Colon (tissue), 2 donors: ENCODE results near the gene LGSN.
"Not testable (repeated sequence)": the region's sequence is repeated elsewhere in the genome, so short reads cannot be mapped to it uniquely, and the experiment has no call there.

Experiments used
- FAIRE-seq: peaks from 2 replicates; lab custom pipeline; 2012; peaks lifted over from hg19 to GRCh38; lab: Jason Lieb, UNC
- donor health status: control.
- donor health status: control.

LGSN gene

GRCh38 chr6:63236398-63236817 is 83.4 kb downstream of the LGSN start:
- no peak for FAIRE-seq

GRCh38 chr6:63230511-63230910 is 89.3 kb downstream of the LGSN start:
- not testable (repeated sequence) for FAIRE-seq

- not testable (repeated sequence) for FAIRE-seq
Observed at GRCh38 chr6:63230027-63230426, 89.8 kb downstream of the LGSN start.

- FAIRE-seq: not testable (repeated sequence)
Observed at GRCh38 chr6:63227928-63228894, 91.6 kb downstream of the LGSN start.

- FAIRE-seq: not testable (repeated sequence)
Observed at GRCh38 chr6:63225987-63226386, 93.8 kb downstream of the LGSN start.
